Keratinocyte (primary cell): ENCODE results near the gene PRKN.

Experiments used
- CTCF ChIP-seq, 3 experiments: IDR thresholded peaks in 1 of 3; conservative IDR thresholded peaks in 1 of 3; optimal IDR thresholded peaks in 1 of 3; 2 replicates in 2 of 3; 3 replicates in 1 of 3; pipeline versions ENCODE3 to v1.5.1; 2011; ENCODE audit warnings: low read length in 3 of 3, mild to moderate bottlenecking in 3 of 3, moderate library complexity in 2 of 3, control low read depth in 1 of 3, inconsistent platforms in 1 of 3; ENCODE audit not compliant: insufficient read depth in 2 of 3; ENCODE audit errors: extremely low read depth in 1 of 3
- EZH2 ChIP-seq: IDR thresholded peaks from one replicate; pipeline ENCODE4 v1.6.1; 2012; ENCODE audit warnings: inconsistent platforms, mild to moderate bottlenecking, low read length, moderate library complexity

- TF ChIP-seq CTCF (optimal IDR thresholded peaks at IDR 0.05 in 1 of 3, IDR thresholded peaks at IDR 0.05 in 1 of 3, conservative IDR thresholded peaks at IDR 0.05 in 1 of 3; ENCODE audit: extremely low read depth in 1 of 3, insufficient read depth in 2 of 3, low read length in 3 of 3) = peak in 1 of 3 experiments; percentile 1
- no peak for TF ChIP-seq EZH2
Observed at GRCh38 chr6:161578478-161578877, 1149.1 kb downstream of the PRKN start.
